ENCODE results near the gene AREL1. TPM values are rescaled to one million over a fixed set of nuclear protein-coding genes. Genes with fewer than 3 reads are reported as not detected.

Gene AREL1
- total and polyA plus RNA-seq, 10 of the 15 experiments (the other 5 are each of a cell fraction or from before 2014, with no cell fraction given), result 6.2 to 40.4 (median 23.7) TPM

DNA sequence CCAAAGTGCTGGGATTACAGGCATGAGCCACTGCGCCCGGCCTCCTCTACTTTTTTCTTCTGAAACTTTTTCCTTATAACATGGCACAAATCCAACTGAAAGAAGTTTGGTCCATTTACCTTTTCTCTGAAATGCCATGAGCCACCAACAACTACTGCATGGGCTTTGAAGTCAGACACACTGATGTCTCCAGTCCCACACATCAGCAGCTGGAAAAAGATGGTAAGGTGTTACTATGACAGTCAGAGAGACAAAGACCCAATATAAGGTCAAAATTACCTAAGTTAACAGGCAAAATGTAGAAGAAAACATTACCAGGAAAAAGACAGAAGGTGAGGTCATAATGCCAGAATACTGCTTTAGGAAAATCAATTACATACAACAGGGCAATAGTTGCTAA lies 48.2 kb downstream of the AREL1 start:
- ATAC-seq (no peak), FAIRE-seq (no peak), DNase-seq (ENCODE audit: low read depth, low spot score) (no peak)
- SMC1A ChIA-PET (ENCODE audit: uncharacterized antibody, unreplicated experiment), result no interaction called here
- no TSS peak for BruUV-seq (replicated peaks)
- H3K4me2 ChIP-seq (ENCODE audit: control insufficient read depth, insufficient read depth), result no peak overlapping the region
- H3K27me3 ChIP-seq (replicated peaks in 1 of 2; ENCODE audit: control insufficient read depth in 2 of 2, insufficient read depth in 2 of 2, low read length in 1 of 2), result no peaks in the 10 kb centered on the region
- no peak overlapping the region for H3K9ac ChIP-seq (ENCODE audit: control insufficient read depth, insufficient read depth, low read length)
- in situ Hi-C loops (cut with MboI) (no loop called here), intact Hi-C loops (cut with micrococcal nuclease; ENCODE audit: unreplicated experiment) (no loop called here)
- H3K4me3 ChIP-seq, result no peak overlapping the region
- RAD21 ChIA-PET (ENCODE audit: unreplicated experiment), result no interaction called here
- H3K79me2 ChIP-seq (ENCODE audit: control insufficient read depth, insufficient read depth, low read length), result no peaks in the 10 kb centered on the region
- H3K9me3 ChIP-seq (replicated peaks; ENCODE audit: control insufficient read depth, insufficient read depth, low read length), result no peaks in the 10 kb centered on the region
- CTCF ChIA-PET, result interaction anchor here (1.2 kb wide), 1 partner anchor 56 kb away, joined by 4 read pairs; no protein-coding TSS in a partner anchor
- peaks cover 15 to 21% of the 10 kb centered on the region in 2 experiments for H3K36me3 ChIP-seq (ENCODE audit: control insufficient read depth in 2 of 2, insufficient read depth in 2 of 2, low read length in 1 of 2)
- no peak overlapping the region for H3K27ac ChIP-seq (ENCODE audit: control insufficient read depth, insufficient read depth)
- no peak overlapping the region for H2AFZ ChIP-seq (ENCODE audit: control insufficient read depth, low read depth, low read length)
- no peaks in the 10 kb centered on the region for H3K4me1 ChIP-seq (ENCODE audit: control insufficient read depth, insufficient read depth, low read length)
- POLR2A ChIA-PET, result interaction anchor here (0.6 kb wide), 1 partner anchor 121 kb away, joined by 5 read pairs; no protein-coding TSS in a partner anchor
- H4K20me1 ChIP-seq (ENCODE audit: control insufficient read depth, insufficient read depth), result no peaks in the 10 kb centered on the region
- 100% methylated on average over 2 of the region's 2 CpGs for WGBS (ENCODE audit: insufficient coverage, insufficient replicate concordance, low lambda C conversion rate, missing lambda C conversion rate)
- TF ChIP-seq, protein P1, sequence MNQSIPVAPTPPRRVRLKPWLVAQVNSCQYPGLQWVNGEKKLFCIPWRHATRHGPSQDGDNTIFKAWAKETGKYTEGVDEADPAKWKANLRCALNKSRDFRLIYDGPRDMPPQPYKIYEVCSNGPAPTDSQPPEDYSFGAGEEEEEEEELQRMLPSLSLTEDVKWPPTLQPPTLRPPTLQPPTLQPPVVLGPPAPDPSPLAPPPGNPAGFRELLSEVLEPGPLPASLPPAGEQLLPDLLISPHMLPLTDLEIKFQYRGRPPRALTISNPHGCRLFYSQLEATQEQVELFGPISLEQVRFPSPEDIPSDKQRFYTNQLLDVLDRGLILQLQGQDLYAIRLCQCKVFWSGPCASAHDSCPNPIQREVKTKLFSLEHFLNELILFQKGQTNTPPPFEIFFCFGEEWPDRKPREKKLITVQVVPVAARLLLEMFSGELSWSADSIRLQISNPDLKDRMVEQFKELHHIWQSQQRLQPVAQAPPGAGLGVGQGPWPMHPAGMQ (IDR thresholded peaks at IDR 0.05; ENCODE audit: borderline replicate concordance), result no peak
- TF ChIP-seq, protein P2, sequence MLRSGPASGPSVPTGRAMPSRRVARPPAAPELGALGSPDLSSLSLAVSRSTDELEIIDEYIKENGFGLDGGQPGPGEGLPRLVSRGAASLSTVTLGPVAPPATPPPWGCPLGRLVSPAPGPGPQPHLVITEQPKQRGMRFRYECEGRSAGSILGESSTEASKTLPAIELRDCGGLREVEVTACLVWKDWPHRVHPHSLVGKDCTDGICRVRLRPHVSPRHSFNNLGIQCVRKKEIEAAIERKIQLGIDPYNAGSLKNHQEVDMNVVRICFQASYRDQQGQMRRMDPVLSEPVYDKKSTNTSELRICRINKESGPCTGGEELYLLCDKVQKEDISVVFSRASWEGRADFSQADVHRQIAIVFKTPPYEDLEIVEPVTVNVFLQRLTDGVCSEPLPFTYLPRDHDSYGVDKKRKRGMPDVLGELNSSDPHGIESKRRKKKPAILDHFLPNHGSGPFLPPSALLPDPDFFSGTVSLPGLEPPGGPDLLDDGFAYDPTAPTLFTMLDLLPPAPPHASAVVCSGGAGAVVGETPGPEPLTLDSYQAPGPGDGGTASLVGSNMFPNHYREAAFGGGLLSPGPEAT (IDR thresholded peaks at IDR 0.05; ENCODE audit: low read depth), result no peak
- TF ChIP-seq SIX5 (IDR thresholded peaks at IDR 0.05; ENCODE audit: low read depth, low read length, severe bottlenecking), result no peak
- no peak for TF ChIP-seq NFIC (IDR thresholded peaks at IDR 0.05; ENCODE audit: low read depth, low read length)
- TF ChIP-seq, protein P3, sequence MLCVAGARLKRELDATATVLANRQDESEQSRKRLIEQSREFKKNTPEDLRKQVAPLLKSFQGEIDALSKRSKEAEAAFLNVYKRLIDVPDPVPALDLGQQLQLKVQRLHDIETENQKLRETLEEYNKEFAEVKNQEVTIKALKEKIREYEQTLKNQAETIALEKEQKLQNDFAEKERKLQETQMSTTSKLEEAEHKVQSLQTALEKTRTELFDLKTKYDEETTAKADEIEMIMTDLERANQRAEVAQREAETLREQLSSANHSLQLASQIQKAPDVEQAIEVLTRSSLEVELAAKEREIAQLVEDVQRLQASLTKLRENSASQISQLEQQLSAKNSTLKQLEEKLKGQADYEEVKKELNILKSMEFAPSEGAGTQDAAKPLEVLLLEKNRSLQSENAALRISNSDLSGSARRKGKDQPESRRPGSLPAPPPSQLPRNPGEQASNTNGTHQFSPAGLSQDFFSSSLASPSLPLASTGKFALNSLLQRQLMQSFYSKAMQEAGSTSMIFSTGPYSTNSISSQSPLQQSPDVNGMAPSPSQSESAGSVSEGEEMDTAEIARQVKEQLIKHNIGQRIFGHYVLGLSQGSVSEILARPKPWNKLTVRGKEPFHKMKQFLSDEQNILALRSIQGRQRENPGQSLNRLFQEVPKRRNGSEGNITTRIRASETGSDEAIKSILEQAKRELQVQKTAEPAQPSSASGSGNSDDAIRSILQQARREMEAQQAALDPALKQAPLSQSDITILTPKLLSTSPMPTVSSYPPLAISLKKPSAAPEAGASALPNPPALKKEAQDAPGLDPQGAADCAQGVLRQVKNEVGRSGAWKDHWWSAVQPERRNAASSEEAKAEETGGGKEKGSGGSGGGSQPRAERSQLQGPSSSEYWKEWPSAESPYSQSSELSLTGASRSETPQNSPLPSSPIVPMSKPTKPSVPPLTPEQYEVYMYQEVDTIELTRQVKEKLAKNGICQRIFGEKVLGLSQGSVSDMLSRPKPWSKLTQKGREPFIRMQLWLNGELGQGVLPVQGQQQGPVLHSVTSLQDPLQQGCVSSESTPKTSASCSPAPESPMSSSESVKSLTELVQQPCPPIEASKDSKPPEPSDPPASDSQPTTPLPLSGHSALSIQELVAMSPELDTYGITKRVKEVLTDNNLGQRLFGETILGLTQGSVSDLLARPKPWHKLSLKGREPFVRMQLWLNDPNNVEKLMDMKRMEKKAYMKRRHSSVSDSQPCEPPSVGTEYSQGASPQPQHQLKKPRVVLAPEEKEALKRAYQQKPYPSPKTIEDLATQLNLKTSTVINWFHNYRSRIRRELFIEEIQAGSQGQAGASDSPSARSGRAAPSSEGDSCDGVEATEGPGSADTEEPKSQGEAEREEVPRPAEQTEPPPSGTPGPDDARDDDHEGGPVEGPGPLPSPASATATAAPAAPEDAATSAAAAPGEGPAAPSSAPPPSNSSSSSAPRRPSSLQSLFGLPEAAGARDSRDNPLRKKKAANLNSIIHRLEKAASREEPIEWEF (IDR thresholded peaks at IDR 0.05; ENCODE audit: insufficient replicate concordance, low read depth, low read length), result no peak
- no peak for TF ChIP-seq EGR1 (IDR thresholded peaks at IDR 0.05; ENCODE audit: borderline replicate concordance in 1 of 2, low read depth in 2 of 2, low read length in 2 of 2)
- no peak for TF ChIP-seq RAD21 (IDR thresholded peaks at IDR 0.05; ENCODE audit: insufficient read depth, low read depth, low read length)
- TF ChIP-seq GATAD2B (conservative IDR thresholded peaks at IDR 0.05; ENCODE audit: low read depth), result no peak
- TF ChIP-seq IKZF1 (conservative IDR thresholded peaks at IDR 0.05), result no peak
- TF ChIP-seq ZZZ3 (IDR thresholded peaks at IDR 0.05; ENCODE audit: control insufficient read depth, insufficient read length, low read depth), result no peak
- TF ChIP-seq MEF2B (IDR thresholded peaks at IDR 0.05; ENCODE audit: partially characterized antibody, poor library complexity, severe bottlenecking), result no peak
- no peak for TF ChIP-seq MEF2A (IDR thresholded peaks at IDR 0.05; ENCODE audit: insufficient read depth, low read depth, low read length)
- TF ChIP-seq CBX3 (IDR thresholded peaks at IDR 0.05; ENCODE audit: borderline replicate concordance, low read depth), result no peak

All from GM12878 (cell line).